ENCODE measurements around the gene ALG12.

ALG12 gene

GRCh38 chr22:49867303-49868265 lies 50.7 kb downstream of the ALG12 start:
- 94 to 95% methylated on average over 13 to 15 of the region's 18 CpGs for WGBS, 2 experiments (ENCODE audit: insufficient coverage in 2 of 2)
- no peak overlapping the region for H3K27ac ChIP-seq (ENCODE audit: low read depth, low read length, severe bottlenecking)
- peaks cover 30% of the 10 kb centered on the region for H3K9me3 ChIP-seq (ENCODE audit: control insufficient read depth, low read length)

GRCh38 chr22:49866646-49867045 lies 51.6 kb downstream of the ALG12 start:
- no peaks in the 10 kb centered on the region for H3K4me1 ChIP-seq (ENCODE audit: control insufficient read depth, insufficient read depth, low read length, poor library complexity, severe bottlenecking)
- peaks cover 41% of the 10 kb centered on the region for H3K36me3 ChIP-seq (ENCODE audit: control insufficient read depth, insufficient read depth, low read length)
- H3K9me3 ChIP-seq (ENCODE audit: control insufficient read depth, low read length) = peaks cover 30% of the 10 kb centered on the region
- H3K27ac ChIP-seq (ENCODE audit: low read depth, low read length, severe bottlenecking) = no peak overlapping the region
- H3K4me3 ChIP-seq (ENCODE audit: extremely low read depth, insufficient read depth, low read length, poor library complexity, severe bottlenecking) = no peak overlapping the region
- 80 to 94% methylated on average over 4 to 6 of the region's 8 CpGs for WGBS, 2 experiments (ENCODE audit: insufficient coverage in 2 of 2)

More at GRCh38 chr22:49867303-49868265, 50.7 kb downstream of the ALG12 start:
- H3K36me3 ChIP-seq (ENCODE audit: control insufficient read depth, insufficient read depth, low read length) = peaks cover 41% of the 10 kb centered on the region
- H3K4me3 ChIP-seq (ENCODE audit: extremely low read depth, insufficient read depth, low read length, poor library complexity, severe bottlenecking) = no peak overlapping the region
- H3K4me1 ChIP-seq (ENCODE audit: control insufficient read depth, insufficient read depth, low read length, poor library complexity, severe bottlenecking) = no peaks in the 10 kb centered on the region

- H3K27ac ChIP-seq (ENCODE audit: low read depth, low read length, severe bottlenecking) = no peak overlapping the region
- no peaks in the 10 kb centered on the region for H3K4me1 ChIP-seq (ENCODE audit: control insufficient read depth, insufficient read depth, low read length, poor library complexity, severe bottlenecking)
- H3K36me3 ChIP-seq (ENCODE audit: control insufficient read depth, insufficient read depth, low read length) = peaks cover 41% of the 10 kb centered on the region
- H3K9me3 ChIP-seq (ENCODE audit: control insufficient read depth, low read length) = peaks cover 30% of the 10 kb centered on the region
- no CpG with 5 or more reads among the region's 2 CpGs for WGBS, 2 experiments (ENCODE audit: insufficient coverage in 2 of 2)
- no peak overlapping the region for H3K4me3 ChIP-seq (ENCODE audit: extremely low read depth, insufficient read depth, low read length, poor library complexity, severe bottlenecking)
Observed at GRCh38 chr22:49866134-49866533, 52.1 kb downstream of the ALG12 start.

GRCh38 chr22:49865156-49865555 lies 53.1 kb downstream of the ALG12 start:
- H3K27ac ChIP-seq (ENCODE audit: low read depth, low read length, severe bottlenecking) = no peak overlapping the region
- H3K9me3 ChIP-seq (ENCODE audit: control insufficient read depth, low read length) = peaks cover 29% of the 10 kb centered on the region
- WGBS, 2 experiments (ENCODE audit: insufficient coverage in 2 of 2) = 73 to 87% methylated on average over 6 to 13 of the region's 17 CpGs

GRCh38 chr22:49863931-49864330 lies 54.3 kb downstream of the ALG12 start:
- Histone ChIP-seq H3K4me3 (ENCODE audit: extremely low read depth, insufficient read depth, low read length, poor library complexity, severe bottlenecking) (no peak overlapping the region), H3K27ac (ENCODE audit: low read depth, low read length, severe bottlenecking) (no peak overlapping the region), H3K36me3 (ENCODE audit: control insufficient read depth, insufficient read depth, low read length) (peaks cover 36% of the 10 kb centered on the region), H3K9me3 (ENCODE audit: control insufficient read depth, low read length) (peaks cover 18% of the 10 kb centered on the region), H3K4me1 (ENCODE audit: control insufficient read depth, insufficient read depth, low read length, poor library complexity, severe bottlenecking) (no peaks in the 10 kb centered on the region)
- WGBS, 2 experiments (ENCODE audit: insufficient coverage in 2 of 2) = 80 to 98% methylated on average over 5 to 6 of the region's 7 CpGs

More at GRCh38 chr22:49865156-49865555, 53.1 kb downstream of the ALG12 start:
- H3K36me3 ChIP-seq (ENCODE audit: control insufficient read depth, insufficient read depth, low read length) = peaks cover 41% of the 10 kb centered on the region
- H3K4me3 ChIP-seq (ENCODE audit: extremely low read depth, insufficient read depth, low read length, poor library complexity, severe bottlenecking) = no peak overlapping the region
- no peaks in the 10 kb centered on the region for H3K4me1 ChIP-seq (ENCODE audit: control insufficient read depth, insufficient read depth, low read length, poor library complexity, severe bottlenecking)

- H3K9me3 ChIP-seq (ENCODE audit: control insufficient read depth, low read length) = peaks cover 11% of the 10 kb centered on the region
- H3K4me3 ChIP-seq (ENCODE audit: extremely low read depth, insufficient read depth, low read length, poor library complexity, severe bottlenecking) = no peak overlapping the region
- H3K4me1 ChIP-seq (ENCODE audit: control insufficient read depth, insufficient read depth, low read length, poor library complexity, severe bottlenecking) = no peaks in the 10 kb centered on the region
- H3K36me3 ChIP-seq (ENCODE audit: control insufficient read depth, insufficient read depth, low read length) = peaks cover 31% of the 10 kb centered on the region
- 100% methylated on average over 3 of the region's 5 CpGs; no CpG with 5 or more reads in 1 of the 2 experiments for WGBS, 2 experiments (ENCODE audit: insufficient coverage in 2 of 2)
- H3K27ac ChIP-seq (ENCODE audit: low read depth, low read length, severe bottlenecking) = no peak overlapping the region
Observed at GRCh38 chr22:49862496-49862776, 55.8 kb downstream of the ALG12 start.

- WGBS, 2 experiments (ENCODE audit: insufficient coverage in 2 of 2) = 92 to 98% methylated on average over 19 to 28 of the region's 29 CpGs
- H3K36me3 ChIP-seq (ENCODE audit: control insufficient read depth, insufficient read depth, low read length) = peaks cover 27% of the 10 kb centered on the region
- no peak overlapping the region for H3K4me3 ChIP-seq (ENCODE audit: extremely low read depth, insufficient read depth, low read length, poor library complexity, severe bottlenecking)
- H3K4me1 ChIP-seq (ENCODE audit: control insufficient read depth, insufficient read depth, low read length, poor library complexity, severe bottlenecking) = no peaks in the 10 kb centered on the region
- peaks cover 11% of the 10 kb centered on the region for H3K9me3 ChIP-seq (ENCODE audit: control insufficient read depth, low read length)
- H3K27ac ChIP-seq (ENCODE audit: low read depth, low read length, severe bottlenecking) = no peak overlapping the region
Observed at GRCh38 chr22:49861642-49862495, 56.4 kb downstream of the ALG12 start.

GRCh38 chr22:49858827-49859226 lies 59.4 kb downstream of the ALG12 start:
- 94 to 96% methylated on average over 9 of the region's 14 CpGs for WGBS, 2 experiments (ENCODE audit: insufficient coverage in 2 of 2)
- Histone ChIP-seq H3K36me3 (ENCODE audit: control insufficient read depth, insufficient read depth, low read length) (peaks cover 16% of the 10 kb centered on the region), H3K4me1 (ENCODE audit: control insufficient read depth, insufficient read depth, low read length, poor library complexity, severe bottlenecking) (peaks cover 15% of the 10 kb centered on the region), H3K4me3 (ENCODE audit: extremely low read depth, insufficient read depth, low read length, poor library complexity, severe bottlenecking) (no peak overlapping the region), H3K27ac (ENCODE audit: low read depth, low read length, severe bottlenecking) (no peak overlapping the region), H3K9me3 (ENCODE audit: control insufficient read depth, low read length) (no peaks in the 10 kb centered on the region)

- peaks cover 16% of the 10 kb centered on the region for H3K36me3 ChIP-seq (ENCODE audit: control insufficient read depth, insufficient read depth, low read length)
- no peak overlapping the region for H3K27ac ChIP-seq (ENCODE audit: low read depth, low read length, severe bottlenecking)
- WGBS, 2 experiments (ENCODE audit: insufficient coverage in 2 of 2) = 90 to 91% methylated on average over 25 to 27 of the region's 31 CpGs
- no peak overlapping the region for H3K4me3 ChIP-seq (ENCODE audit: extremely low read depth, insufficient read depth, low read length, poor library complexity, severe bottlenecking)
- peaks cover 15% of the 10 kb centered on the region for H3K4me1 ChIP-seq (ENCODE audit: control insufficient read depth, insufficient read depth, low read length, poor library complexity, severe bottlenecking)
- H3K9me3 ChIP-seq (ENCODE audit: control insufficient read depth, low read length) = no peaks in the 10 kb centered on the region
Observed at GRCh38 chr22:49856766-49857618, 61.2 kb downstream of the ALG12 start.

- peaks cover 15% of the 10 kb centered on the region for H3K4me1 ChIP-seq (ENCODE audit: control insufficient read depth, insufficient read depth, low read length, poor library complexity, severe bottlenecking)
- H3K27ac ChIP-seq (ENCODE audit: low read depth, low read length, severe bottlenecking) = no peak overlapping the region
- H3K9me3 ChIP-seq (ENCODE audit: control insufficient read depth, low read length) = no peaks in the 10 kb centered on the region
- H3K4me3 ChIP-seq (ENCODE audit: extremely low read depth, insufficient read depth, low read length, poor library complexity, severe bottlenecking) = no peak overlapping the region
- WGBS, 2 experiments (ENCODE audit: insufficient coverage in 2 of 2) = 89 to 99% methylated on average over 9 to 13 of the region's 23 CpGs
- H3K36me3 ChIP-seq (ENCODE audit: control insufficient read depth, insufficient read depth, low read length) = peaks cover 16% of the 10 kb centered on the region
Observed at GRCh38 chr22:49856343-49856742, 61.9 kb downstream of the ALG12 start.

Data from mesodermal cell (in vitro differentiated cells).